Activated CD8-positive, alpha-beta memory T cell treated with anti-CD3 and anti-CD28 coated beads, Interleukin-2, amount 50 U/mL, for 48 hours (primary cell): Measurements from ENCODE around the gene OOSP3.
"Not testable (repeated sequence)": the region's sequence is repeated elsewhere in the genome, so short reads cannot be mapped to it uniquely, and the experiment has no call there.

Experiments
- DNase-seq: peaks from one replicate; pipeline ENCODE4 v3.0.0-alpha.2; 2020

OOSP3 gene

DNA sequence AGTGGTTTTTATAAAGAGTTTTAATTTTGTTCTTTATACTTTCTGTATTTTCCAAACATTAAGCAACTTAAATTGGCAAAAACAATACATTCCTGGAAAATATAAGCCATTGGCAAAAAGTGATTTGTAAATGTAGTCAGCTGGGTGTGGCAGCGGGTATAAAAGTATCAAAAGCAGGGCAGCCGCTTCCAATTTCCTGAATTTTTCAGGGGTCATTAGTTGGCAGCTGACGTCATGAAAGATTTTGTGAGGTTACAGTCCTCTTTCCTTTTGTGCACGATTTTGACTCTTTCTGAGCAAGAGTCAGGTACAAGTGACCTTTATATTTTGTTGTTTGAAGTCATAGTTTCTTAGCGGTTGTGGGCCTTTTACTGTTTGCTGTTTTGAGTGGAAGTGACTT is at the start of gene OOSP3:
OOSP3 (plus strand) TSS at position 208 of the 400 bp plus-strand sequence; CDS start at position 235, 27 bp downstream.
- no peak for DNase-seq

GRCh38 chr11:59829358-59829757 is 49.2 kb upstream of the OOSP3 start:
- no peak for DNase-seq

DNA sequence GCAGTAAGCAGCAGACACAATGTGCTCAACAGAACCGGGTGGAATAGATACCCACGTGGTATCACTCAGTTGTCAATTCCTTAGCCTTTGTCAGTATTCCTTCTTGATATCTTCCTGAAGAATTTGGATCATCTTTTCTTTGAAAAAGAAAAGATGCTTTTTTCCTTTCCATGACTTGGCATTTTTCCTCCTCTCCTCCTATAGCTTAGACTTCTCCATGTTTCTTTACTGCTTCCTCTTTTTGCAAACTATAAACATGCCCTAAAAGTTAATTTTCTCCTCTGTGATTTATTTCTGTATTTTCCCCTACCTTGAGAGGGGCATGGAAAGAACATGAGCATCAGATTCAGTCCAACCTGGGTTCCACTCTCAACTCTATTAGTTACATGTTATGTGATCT is 45.0 kb upstream of the OOSP3 start:
- no peak for DNase-seq

GRCh38 chr11:59839615-59840014 is 39.0 kb upstream of the OOSP3 start:
- no peak for DNase-seq

- DNase-seq = no peak
Measured at GRCh38 chr11:59841514-59841913, 37.1 kb upstream of the OOSP3 start.

- DNase-seq = no peak
Measured at GRCh38 chr11:59842316-59842715, 36.3 kb upstream of the OOSP3 start.

DNA sequence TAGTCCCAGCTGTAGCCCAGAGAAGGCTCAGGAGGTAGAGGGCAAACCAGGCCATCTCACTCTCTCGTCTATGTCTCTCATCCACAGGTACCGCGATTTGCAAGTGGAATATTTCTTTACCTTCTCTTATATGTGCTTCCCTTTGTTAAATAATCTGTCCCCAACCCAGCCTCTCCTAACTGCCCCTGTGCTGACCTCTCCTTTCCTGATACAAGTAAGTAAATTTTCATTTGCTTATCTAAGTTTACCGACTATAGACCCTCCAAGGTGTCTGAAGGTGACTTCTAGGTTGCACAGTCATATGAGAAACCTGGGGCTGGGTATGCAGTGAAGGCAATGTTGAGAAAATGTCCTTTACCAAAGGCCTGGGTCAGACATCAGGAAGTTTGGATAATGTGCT is 33.2 kb upstream of the OOSP3 start, which contains the start of gene CBLIF:
CBLIF (minus strand) TSS at position 101 of the 400 bp plus-strand sequence; CDS start at position 55, 46 bp downstream.
- DNase-seq = no peak

GRCh38 chr11:59846556-59846955 is 32.0 kb upstream of the OOSP3 start:
- no peak for DNase-seq

DNA sequence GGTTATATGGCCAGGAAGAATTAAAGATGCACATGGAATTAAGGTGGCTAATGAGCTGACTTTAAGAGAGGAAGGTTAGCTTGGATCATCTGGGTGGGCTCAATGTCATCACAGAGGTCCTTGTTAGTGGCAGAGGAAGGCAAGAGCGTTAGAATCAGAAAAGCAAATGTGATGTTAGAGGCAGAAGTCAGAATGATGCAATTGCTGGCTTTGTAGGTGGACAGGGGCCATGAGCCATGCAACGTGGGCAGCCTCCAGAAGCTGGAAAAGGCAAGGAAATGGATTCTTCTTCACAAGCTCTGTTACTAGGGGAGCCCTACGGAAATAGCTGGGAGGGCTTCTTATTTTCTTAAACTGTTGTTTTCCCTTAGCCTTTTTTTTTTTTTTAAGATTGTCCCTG is 31.0 kb upstream of the OOSP3 start:
- no peak for DNase-seq

- not testable (repeated sequence) for DNase-seq
Measured at GRCh38 chr11:59848439-59848838, 30.1 kb upstream of the OOSP3 start.

DNA sequence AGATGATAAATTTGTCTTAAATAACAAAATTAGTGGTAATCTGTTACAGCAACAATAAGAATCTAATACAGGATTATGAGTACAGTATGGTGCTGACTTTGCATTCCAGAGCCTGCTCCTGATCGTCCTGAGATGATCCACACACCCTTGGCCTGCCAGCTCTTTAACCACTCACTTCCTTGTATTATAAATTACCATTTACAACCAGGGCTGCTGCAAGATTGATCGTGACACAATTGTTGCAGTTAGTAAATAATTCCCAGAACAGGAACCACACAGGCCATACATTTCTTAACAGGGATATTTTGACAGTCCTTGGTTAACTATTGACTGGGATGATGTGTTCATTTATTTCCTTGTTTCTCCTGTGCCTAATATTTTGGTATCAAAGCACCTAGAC is 29.5 kb upstream of the OOSP3 start:
- DNase-seq = no peak

DNA sequence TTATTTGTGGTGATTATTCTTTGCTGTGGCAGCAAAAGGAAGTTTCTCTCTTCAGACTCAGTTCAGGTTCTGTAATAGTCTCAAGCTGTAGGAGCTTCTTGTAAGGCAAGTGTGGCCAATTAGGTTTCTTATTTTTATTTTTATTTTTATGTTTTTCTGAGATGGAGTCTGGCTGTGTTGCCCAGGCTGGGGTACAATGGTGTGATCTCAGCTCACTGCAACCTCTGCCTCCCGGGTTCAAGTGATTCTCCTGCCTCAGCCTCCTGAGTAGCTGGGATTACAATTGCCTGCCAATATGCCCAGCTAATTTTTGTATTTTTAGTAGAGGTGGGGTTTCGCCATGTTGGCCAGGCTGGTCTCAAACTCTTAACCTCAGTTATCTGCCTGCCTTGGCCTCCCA is 29.0 kb upstream of the OOSP3 start:
- not testable (repeated sequence) for DNase-seq

- DNase-seq = not testable (repeated sequence)
Measured at GRCh38 chr11:59851416-59851815, 27.2 kb upstream of the OOSP3 start.

DNA sequence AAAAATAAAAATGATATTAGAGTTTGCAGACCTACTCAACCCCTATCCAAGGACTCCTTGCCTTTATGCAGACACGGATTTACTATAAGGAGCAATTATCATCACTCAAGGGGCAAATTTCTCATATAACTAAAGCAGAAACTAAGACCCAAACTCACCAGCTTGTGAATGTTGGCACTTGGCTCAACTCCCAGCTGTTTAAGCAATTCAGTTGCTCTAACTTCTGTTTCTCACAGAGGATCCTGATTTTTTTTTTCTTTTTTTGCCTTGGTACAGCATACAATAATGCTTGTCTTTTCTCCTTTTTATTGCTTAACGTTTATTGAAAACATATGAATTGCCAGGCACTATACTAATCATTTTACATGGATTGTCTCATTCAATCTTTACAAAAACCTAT is 23.7 kb upstream of the OOSP3 start:
- DNase-seq = no peak

- DNase-seq = no peak
Measured at GRCh38 chr11:59857439-59858434, 20.8 kb upstream of the OOSP3 start.

DNA sequence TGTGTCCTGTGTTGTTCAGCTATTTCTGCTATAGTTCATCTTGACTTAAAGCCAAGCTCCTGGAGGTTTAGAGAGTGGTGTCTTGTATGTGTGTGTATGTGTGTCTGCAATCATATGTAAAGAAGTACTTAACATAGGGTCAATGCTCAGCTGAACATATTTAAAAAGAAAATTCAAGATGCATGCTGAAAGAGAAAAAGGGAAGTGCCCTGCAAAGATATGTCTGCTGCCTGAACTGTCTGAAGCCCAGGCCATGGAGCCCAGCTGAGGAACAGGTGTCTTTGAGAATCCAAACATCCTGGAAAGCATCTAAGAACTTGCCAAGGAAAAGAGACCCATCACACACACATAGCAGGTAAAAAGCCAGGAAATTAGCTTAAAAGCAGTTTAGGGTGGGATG is 18.9 kb upstream of the OOSP3 start:
- DNase-seq = no peak

- no peak for DNase-seq
Measured at GRCh38 chr11:59862252-59862651, 16.3 kb upstream of the OOSP3 start.

DNA sequence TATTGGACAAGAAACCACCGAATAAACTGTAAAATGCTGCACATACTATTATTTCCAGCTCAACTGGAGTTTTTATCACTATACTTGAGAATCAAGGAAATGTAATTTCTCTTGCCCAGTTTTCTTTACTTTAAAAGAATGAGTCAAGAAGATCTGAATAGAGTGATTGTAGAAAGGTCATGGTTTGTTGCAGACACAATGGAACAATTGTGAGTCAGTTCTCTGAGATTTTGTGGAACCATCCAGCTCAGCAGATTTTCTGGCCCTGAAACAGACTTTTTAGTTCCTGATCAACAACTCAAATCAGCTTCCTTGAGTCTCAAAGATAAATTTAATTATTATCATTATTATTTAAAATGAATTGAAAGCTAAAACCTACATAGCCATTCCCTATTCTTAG is 13.6 kb upstream of the OOSP3 start:
- DNase-seq = no peak

DNA sequence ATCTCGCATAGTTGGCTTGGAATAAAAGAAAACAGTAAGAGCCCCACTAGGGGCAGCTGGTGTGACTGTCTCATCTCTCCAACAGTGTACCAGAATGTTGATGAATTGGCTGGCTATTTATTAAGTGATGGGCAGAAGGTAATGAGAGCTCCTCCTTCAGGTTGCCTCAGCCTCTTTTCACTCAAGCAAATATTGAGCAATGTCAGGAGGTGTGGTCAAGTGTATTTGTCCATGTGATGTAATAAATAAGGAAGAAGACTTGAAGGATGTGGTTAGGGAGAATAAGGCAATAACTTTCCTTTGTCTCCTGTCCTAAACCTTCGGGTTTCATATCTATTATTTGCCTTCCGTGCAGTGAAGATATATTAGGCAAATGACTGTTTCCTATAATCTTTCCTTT is 12.2 kb upstream of the OOSP3 start, which contains the start of gene TCN1:
TCN1 (minus strand) TSS at position 91 of the 400 bp plus-strand sequence; CDS start at position 74, 17 bp downstream.
- no peak for DNase-seq

- no peak for DNase-seq
Measured at GRCh38 chr11:59866836-59867235, 11.7 kb upstream of the OOSP3 start.

- DNase-seq = no peak
Measured at GRCh38 chr11:59867946-59868345, 10.6 kb upstream of the OOSP3 start.

- DNase-seq = no peak
Measured at GRCh38 chr11:59872076-59872475, 6.5 kb upstream of the OOSP3 start.

DNA sequence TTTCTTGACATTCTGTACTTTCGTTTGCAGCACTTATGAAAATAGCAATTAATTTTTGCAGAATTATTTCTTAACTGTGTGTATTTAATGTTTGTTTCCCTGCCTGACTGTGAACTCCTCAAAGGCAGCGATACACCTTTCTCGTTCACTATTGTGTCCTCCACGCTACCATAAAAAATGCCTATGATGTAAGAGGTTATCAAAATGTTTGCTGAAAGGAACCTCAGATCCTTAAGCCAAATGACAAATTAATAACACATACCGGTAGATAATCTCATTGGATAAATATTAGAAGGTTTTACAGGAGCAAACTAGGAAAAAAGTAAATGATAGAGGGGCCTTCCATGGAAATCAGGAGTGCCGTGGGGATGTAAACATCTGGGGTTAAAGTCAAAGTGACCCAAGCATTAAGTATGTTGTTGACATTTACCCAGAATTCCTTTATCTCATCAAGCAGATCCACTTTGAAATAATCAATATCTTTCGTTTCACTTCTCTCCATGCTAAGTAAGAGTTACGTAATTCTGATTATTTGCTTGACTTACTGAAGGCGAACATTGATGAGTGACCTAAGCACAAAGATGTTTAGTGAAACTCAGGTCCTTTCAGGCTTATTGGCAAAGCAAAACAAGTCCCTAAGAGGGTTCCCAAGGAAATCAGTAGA is 2.6 kb upstream of the OOSP3 start:
- DNase-seq = no peak

DNA sequence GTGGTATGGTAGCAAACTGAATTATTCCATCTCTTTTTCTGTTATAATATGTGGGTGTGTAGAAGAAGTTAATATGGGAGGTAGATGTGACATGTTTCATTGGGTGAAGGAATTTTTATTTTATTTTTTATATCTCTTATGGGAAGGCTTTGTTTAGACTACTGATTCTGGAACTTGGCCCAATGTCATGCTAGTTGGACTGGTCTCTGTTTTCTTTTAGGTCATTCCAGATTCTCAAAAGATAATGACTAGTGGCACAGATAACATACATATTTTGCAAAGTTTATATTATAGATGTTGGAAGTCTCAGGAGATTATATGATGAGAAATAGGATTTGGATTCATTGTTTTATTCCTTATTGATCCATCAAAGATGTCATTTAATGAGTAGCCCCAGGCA is 1.3 kb upstream of the OOSP3 start:
- no peak for DNase-seq
